PC-3 (cell line): ENCODE data around the gene GPC1. TPM values are rescaled to one million over a fixed set of nuclear protein-coding genes. Genes with fewer than 3 reads are reported as not detected.
A peak's percentile ranks its signal among the peaks of the same experiment; 100 is the strongest.

Experiments
- ATAC-seq: fragments of 200-7000 bp; cut with Tn5 transposase; 2 replicates; pipeline ENCODE4 v1.9.1; 2020; ENCODE audit warnings: mild to moderate bottlenecking, moderate library complexity
- BruUV-seq: library from RNA; stranded (reverse); fragments of 400-500 nt; replicated peaks from 2 replicates; lab custom pipeline; 2021; lab: Mats Ljungman, UMichigan
- CTCF ChIA-PET: fragments of 300-600 bp; sonication (Branson Sonifier 250); formaldehyde crosslinking; loops from one replicate; lab custom pipeline; 2022; ENCODE audit warnings: antibody characterized with exemption; lab: Charles Lee
- POLR2A ChIA-PET: fragments of 300-600 bp; sonication (Branson Sonifier 250); formaldehyde crosslinking; loops from one replicate; lab custom pipeline; 2022; ENCODE audit warnings: antibody characterized with exemption; ENCODE audit not compliant: unreplicated experiment; lab: Charles Lee
- DNase-seq: peaks from one replicate; pipeline ENCODE4 v3.0.0-alpha.2; 2015
- H2AFZ ChIP-seq: fragments of 300-600 bp; sonication (generic); 2 replicates; pipeline ENCODE4 v1.6.0; 2016; ENCODE audit warnings: antibody characterized with exemption, low read length
- H3F3A ChIP-seq: fragments of 300-600 bp; sonication (generic); one replicate; pipeline ENCODE4 v1.6.0; 2017; ENCODE audit warnings: antibody characterized with exemption, low read length, control low read depth, mild to moderate bottlenecking; ENCODE audit not compliant: unreplicated experiment
- H3K27ac ChIP-seq: fragments of 300-600 bp; sonication (generic); 2 replicates; pipeline ENCODE4 v1.5.1; 2016; ENCODE audit warnings: mild to moderate bottlenecking, low read length
- H3K27me3 ChIP-seq: fragments of 300-600 bp; sonication (generic); 2 replicates; pipeline ENCODE4 v1.6.1; 2016; ENCODE audit warnings: low read length, mixed read lengths
- H3K36me3 ChIP-seq: fragments of 300-600 bp; sonication (generic); 2 replicates; pipeline ENCODE4 v1.6.1; 2016; ENCODE audit warnings: low read depth, mixed run types, low read length, mixed read lengths
- H3K4me1 ChIP-seq: fragments of 300-600 bp; sonication (generic); 2 replicates; pipeline ENCODE4 v1.5.1; 2016; ENCODE audit warnings: low read length; ENCODE audit not compliant: insufficient read depth
- H3K4me2 ChIP-seq: fragments of 300-600 bp; sonication (generic); 2 replicates; pipeline ENCODE4 v1.6.0; 2016; ENCODE audit warnings: low read length
- H3K4me3 ChIP-seq: fragments of 300-600 bp; sonication (generic); 2 replicates; pipeline ENCODE4 v1.5.1; 2016; ENCODE audit warnings: mild to moderate bottlenecking, low read length, mixed read lengths
- H3K79me2 ChIP-seq: fragments of 300-600 bp; sonication (generic); 2 replicates; pipeline ENCODE4 v1.6.1; 2017; ENCODE audit warnings: low read length, mixed read lengths
- H3K9ac ChIP-seq: fragments of 300-600 bp; sonication (generic); 2 replicates; pipeline ENCODE4 v1.6.0; 2016; ENCODE audit warnings: mild to moderate bottlenecking, low read length
- H3K9me2 ChIP-seq: fragments of 300-600 bp; sonication (generic); replicated peaks from 2 replicates; pipeline ENCODE4 v1.6.1; 2016; ENCODE audit warnings: mixed run types, low read length, mixed read lengths
- H3K9me3 ChIP-seq: fragments of 300-600 bp; sonication (generic); 2 replicates; pipeline ENCODE4 v1.6.1; 2016; ENCODE audit warnings: low read length, mixed read lengths
- H4K20me1 ChIP-seq: fragments of 300-600 bp; sonication (generic); 2 replicates; pipeline ENCODE4 v1.6.1; 2016; ENCODE audit warnings: low read length, mixed read lengths
- CTCF ChIP-seq: fragments of 300-600 bp; sonication (generic); conservative IDR thresholded peaks from 2 replicates; pipeline ENCODE4 v1.5.1; 2017; ENCODE audit warnings: antibody characterized with exemption, low read depth, mild to moderate bottlenecking, low read length
- EZH2 ChIP-seq: fragments of 300-600 bp; sonication (generic); IDR thresholded peaks from one replicate; pipeline ENCODE4 v1.6.1; 2017; ENCODE audit warnings: antibody characterized with exemption, mild to moderate bottlenecking, low read length; ENCODE audit not compliant: unreplicated experiment
- EZH2phosphoT487 ChIP-seq: fragments of 300-600 bp; sonication (generic); IDR thresholded peaks from 2 replicates; pipeline ENCODE4 v1.6.1; 2018; ENCODE audit warnings: mild to moderate bottlenecking, antibody characterized with exemption, low read length, borderline replicate concordance
- intact Hi-C: fragments of 100-400 bp; cut with micrococcal nuclease; formaldehyde crosslinking; loops from 2 replicates; pipeline ENCODE4 v1.9.0; 2023
- total RNA-seq: library from RNA; depleted of rRNA; stranded (reverse); fragments of >200 nt; gene quantifications from 2 replicates; pipeline ENCODE4 v1.2.3, GENCODE V29; 2014

Gene GPC1
- total RNA-seq, 1 experiment from 2014 or later = 37.1 TPM

DNA sequence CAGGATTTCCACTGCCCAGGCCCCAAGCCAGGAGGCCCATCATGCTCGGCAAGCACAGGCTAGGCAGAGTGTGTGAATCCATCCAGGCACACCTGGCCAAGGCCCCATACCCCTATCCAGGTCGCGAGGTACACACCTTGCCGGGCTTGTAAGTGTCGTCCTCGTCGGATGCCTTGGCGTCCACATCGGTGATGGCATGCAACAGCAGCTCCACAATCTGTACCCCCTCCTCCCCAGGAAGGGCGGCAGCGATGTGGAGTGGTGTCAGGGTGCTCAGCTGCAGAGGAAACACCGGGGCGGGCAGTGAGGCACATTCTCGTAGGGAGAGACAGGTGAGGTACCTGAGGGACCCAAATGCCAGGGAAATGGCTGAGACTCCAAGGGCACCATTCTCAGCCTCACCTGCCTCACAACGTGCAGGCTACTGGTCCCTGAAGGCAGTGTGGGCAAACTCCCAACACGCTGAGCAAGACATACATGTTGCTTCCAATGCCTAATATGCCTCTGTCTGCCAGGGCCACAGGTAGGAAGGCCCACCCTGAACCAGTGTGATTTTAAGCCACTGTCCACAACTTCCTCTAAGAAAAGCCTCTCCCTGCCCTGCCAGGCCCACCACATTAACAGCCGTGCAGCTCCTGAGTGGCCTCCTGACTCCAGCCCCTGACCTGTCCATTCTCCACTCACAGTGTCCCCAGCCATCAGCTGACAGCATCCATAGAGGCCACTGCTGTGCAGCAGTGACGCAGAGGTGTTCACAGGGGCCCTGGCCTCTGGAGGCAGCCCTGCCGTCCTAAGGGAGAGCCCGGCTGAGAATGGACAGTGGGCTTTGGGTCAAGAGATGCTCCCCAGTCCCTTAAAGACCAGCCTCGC lies 77.4 kb downstream of the GPC1 start:
- H3K79me2 ChIP-seq = no peaks in the 10 kb centered on the region
- no peak for TF ChIP-seq CTCF
- TF ChIP-seq EZH2phosphoT487 = no peak
- no peak for TF ChIP-seq EZH2
- H3K9me2 ChIP-seq = no peaks in the 10 kb centered on the region
- no peak for ATAC-seq
- no peaks in the 10 kb centered on the region for H4K20me1 ChIP-seq
- no peak overlapping the region for H3K27ac ChIP-seq
- no TSS peak for BruUV-seq
- no peaks in the 10 kb centered on the region for H3K4me1 ChIP-seq
- CTCF ChIA-PET = no interaction called here
- H3K36me3 ChIP-seq = no peaks in the 10 kb centered on the region
- no peak overlapping the region for H3K4me2 ChIP-seq
- H2AFZ ChIP-seq = no peak overlapping the region
- H3K27me3 ChIP-seq = no peaks in the 10 kb centered on the region
- no peaks in the 10 kb centered on the region for H3F3A ChIP-seq
- no peak for DNase-seq
- no peak overlapping the region for H3K9ac ChIP-seq
- H3K9me3 ChIP-seq = no peaks in the 10 kb centered on the region
- no peak overlapping the region for H3K4me3 ChIP-seq
- intact Hi-C loops = no loop called here
- POLR2A ChIA-PET = no interaction called here

- Histone ChIP-seq H3K4me2 (no peak overlapping the region), H3K27ac (no peak overlapping the region), H4K20me1 (no peaks in the 10 kb centered on the region), H3K27me3 (no peaks in the 10 kb centered on the region), H3K4me1 (no peaks in the 10 kb centered on the region), H3K9me2 (no peaks in the 10 kb centered on the region), H3K79me2 (no peaks in the 10 kb centered on the region), H3F3A (no peaks in the 10 kb centered on the region), H2AFZ (no peak overlapping the region), H3K9me3 (no peaks in the 10 kb centered on the region), H3K9ac (no peak overlapping the region), H3K4me3 (no peak overlapping the region), H3K36me3 (no peaks in the 10 kb centered on the region)
- intact Hi-C loops = loop anchor here (2.0 kb wide), 2 partner anchors 47 to 327 kb away; partner anchors contain the start of gene DUSP28
- BruUV-seq = no TSS peak
- CTCF ChIA-PET = interaction anchor here (0.6 to 1.0 kb wide), 8 partner anchors 11 to 399 kb away, joined by 3 to 10 read pairs (median 4); no protein-coding TSS in a partner anchor
- TF ChIP-seq CTCF (peak; percentile 92), EZH2 (no peak)
- ATAC-seq (peak; percentile 99), DNase-seq (peak; percentile 74)
- POLR2A ChIA-PET = no interaction called here
Observed at GRCh38 chr2:240513549-240514287, 78.3 kb downstream of the GPC1 start.
